Caco-2 (cell line): ENCODE data around the gene API5. TPM values are rescaled to one million over a fixed set of nuclear protein-coding genes. Genes with fewer than 3 reads are reported as not detected.

Experiments
- BruUV-seq: library from RNA; stranded (reverse); fragments of 400-500 nt; replicated peaks from 2 replicates; lab custom pipeline; 2021; lab: Mats Ljungman, UMichigan
- CTCF ChIA-PET: fragments of 300-600 bp; sonication (Branson Sonifier 250); formaldehyde crosslinking; loops from one replicate; lab custom pipeline; 2022; ENCODE audit warnings: antibody characterized with exemption; lab: Charles Lee
- POLR2A ChIA-PET: fragments of 300-600 bp; sonication (Branson Sonifier 250); formaldehyde crosslinking; loops from one replicate; lab custom pipeline; 2022; ENCODE audit warnings: antibody characterized with exemption; lab: Charles Lee
- DNase-seq, 2 experiments: peaks; one replicate each; pipeline versions ENCODE4 v3.0.0 to v3.0.0-alpha.2; 2020 to 2022
- H3K27me3 ChIP-seq: replicated peaks from 2 replicates; pipeline ENCODE4 v1.6.0; 2011; ENCODE audit warnings: low read length; ENCODE audit not compliant: control insufficient read depth, insufficient read depth
- H3K36me3 ChIP-seq: 2 replicates; pipeline ENCODE4 v1.5.1; 2011; ENCODE audit warnings: low read length; ENCODE audit not compliant: control insufficient read depth, insufficient read depth
- H3K4me1 ChIP-seq: fragments of 250-450 bp; sonication (Bioruptor Pico); 2 replicates; pipeline ENCODE4 v1.5.1; 2020; ENCODE audit warnings: mild to moderate bottlenecking
- H3K4me3 ChIP-seq: 2 replicates; pipeline ENCODE4 v1.5.1; 2011; ENCODE audit warnings: low read depth, mild to moderate bottlenecking, control low read depth, low read length
- H3K9me3 ChIP-seq: fragments of 250-450 bp; sonication (Bioruptor Pico); 2 replicates; pipeline ENCODE4 v1.5.1; 2020; ENCODE audit warnings: mild to moderate bottlenecking, moderate library complexity
- H3K27ac Mint-ChIP-seq: one replicate; pipeline ENCODE4 v1.8.0; 2022; ENCODE audit warnings: mixed read lengths; ENCODE audit not compliant: unreplicated experiment
- H3K27me3 Mint-ChIP-seq: one replicate; pipeline ENCODE4 v1.8.0; 2022; ENCODE audit warnings: mixed read lengths; ENCODE audit not compliant: insufficient read depth, unreplicated experiment
- H3K36me3 Mint-ChIP-seq: one replicate; pipeline ENCODE4 v1.8.0; 2022; ENCODE audit warnings: mild to moderate bottlenecking, mixed read lengths; ENCODE audit not compliant: insufficient read depth, unreplicated experiment
- H3K4me1 Mint-ChIP-seq: one replicate; pipeline ENCODE4 v1.8.0; 2022; ENCODE audit warnings: low read depth, mixed read lengths; ENCODE audit not compliant: unreplicated experiment
- H3K4me3 Mint-ChIP-seq: one replicate; pipeline ENCODE4 v1.8.0; 2022; ENCODE audit warnings: mild to moderate bottlenecking, moderate library complexity, mixed read lengths; ENCODE audit not compliant: unreplicated experiment
- H3K9me3 Mint-ChIP-seq: one replicate; pipeline ENCODE4 v1.8.0; 2022; ENCODE audit warnings: mixed read lengths; ENCODE audit not compliant: unreplicated experiment
- intact Hi-C: fragments of 100-400 bp; cut with micrococcal nuclease; formaldehyde crosslinking; loops from one replicate; pipeline ENCODE4 v1.10.0; 2022; ENCODE audit not compliant: unreplicated experiment
- total RNA-seq: library from RNA; stranded (reverse); gene quantifications from 2 replicates; pipeline ENCODE4 v1.2.3, GENCODE V29; 2022
- TF ChIP-seq, protein P1 (sequence below), 2 experiments: fragments of 200-600 bp in 1 of 2; IDR thresholded peaks; 1 replicate in 1 of 2; 2 replicates in 1 of 2; pipeline versions ENCODE4 v1.5.1 to v1.8.0; 2011 to 2022; ENCODE audit warnings: antibody characterized with exemption in 1 of 2, control low read depth in 1 of 2, inconsistent platforms in 1 of 2, low read depth in 1 of 2, low read length in 1 of 2, mild to moderate bottlenecking in 1 of 2, moderate library complexity in 1 of 2; ENCODE audit not compliant: insufficient read depth in 1 of 2, severe bottlenecking in 1 of 2, unreplicated experiment in 1 of 2

API5 gene
- total RNA-seq, 1 experiment from 2014 or later = 140 TPM

DNA sequence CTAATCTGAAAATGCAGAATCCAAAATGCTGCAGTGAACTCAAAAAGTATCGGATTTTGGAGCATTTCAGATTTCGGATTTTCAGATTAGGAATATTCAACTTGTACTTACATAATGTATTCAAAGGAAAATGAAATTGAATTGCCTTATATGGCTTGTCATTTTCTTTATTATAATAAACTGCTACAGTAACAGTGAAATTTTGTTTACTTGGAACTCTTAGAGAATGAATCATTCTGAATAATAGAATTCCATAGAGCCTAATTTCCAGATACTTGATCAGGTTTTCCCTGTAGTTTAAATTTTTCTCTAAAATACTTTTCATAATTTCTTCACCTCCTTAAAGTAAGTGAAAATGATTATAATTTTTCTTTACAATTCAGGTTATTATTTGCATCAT lies 64.3 kb downstream of the API5 start:
- no TSS peak for BruUV-seq
- intact Hi-C loops = loop anchor here (2.0 kb wide), 1 partner anchor 17 kb away; the partner anchor contains the start of gene TTC17
- H3K9me3 ChIP-seq = no peaks in the 10 kb centered on the region
- Mint-ChIP-seq H3K27ac (peak overlapping the region; percentile 22), H3K4me3 (no peak overlapping the region), H3K27me3 (no peaks in the 10 kb centered on the region), H3K4me1 (no peaks in the 10 kb centered on the region), H3K9me3 (no peaks in the 10 kb centered on the region), H3K36me3 (peaks cover 15% of the 10 kb centered on the region)
- no peaks in the 10 kb centered on the region for H3K27me3 ChIP-seq
- peaks cover 5% of the 10 kb centered on the region; the same call in 1 of the 2 replicates for H3K4me1 ChIP-seq
- TF ChIP-seq, protein P1, sequence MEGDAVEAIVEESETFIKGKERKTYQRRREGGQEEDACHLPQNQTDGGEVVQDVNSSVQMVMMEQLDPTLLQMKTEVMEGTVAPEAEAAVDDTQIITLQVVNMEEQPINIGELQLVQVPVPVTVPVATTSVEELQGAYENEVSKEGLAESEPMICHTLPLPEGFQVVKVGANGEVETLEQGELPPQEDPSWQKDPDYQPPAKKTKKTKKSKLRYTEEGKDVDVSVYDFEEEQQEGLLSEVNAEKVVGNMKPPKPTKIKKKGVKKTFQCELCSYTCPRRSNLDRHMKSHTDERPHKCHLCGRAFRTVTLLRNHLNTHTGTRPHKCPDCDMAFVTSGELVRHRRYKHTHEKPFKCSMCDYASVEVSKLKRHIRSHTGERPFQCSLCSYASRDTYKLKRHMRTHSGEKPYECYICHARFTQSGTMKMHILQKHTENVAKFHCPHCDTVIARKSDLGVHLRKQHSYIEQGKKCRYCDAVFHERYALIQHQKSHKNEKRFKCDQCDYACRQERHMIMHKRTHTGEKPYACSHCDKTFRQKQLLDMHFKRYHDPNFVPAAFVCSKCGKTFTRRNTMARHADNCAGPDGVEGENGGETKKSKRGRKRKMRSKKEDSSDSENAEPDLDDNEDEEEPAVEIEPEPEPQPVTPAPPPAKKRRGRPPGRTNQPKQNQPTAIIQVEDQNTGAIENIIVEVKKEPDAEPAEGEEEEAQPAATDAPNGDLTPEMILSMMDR (IDR thresholded peaks at IDR 0.05; ENCODE audit: insufficient read depth in 1 of 2, low read depth in 1 of 2, low read length in 1 of 2, severe bottlenecking in 1 of 2, unreplicated experiment in 1 of 2) = no peak
- no peak overlapping the region for H3K4me3 ChIP-seq
- H3K36me3 ChIP-seq = no peaks in the 10 kb centered on the region
- ChIA-PET CTCF (no interaction called here), POLR2A (no interaction called here)
- no peak for DNase-seq

DNA sequence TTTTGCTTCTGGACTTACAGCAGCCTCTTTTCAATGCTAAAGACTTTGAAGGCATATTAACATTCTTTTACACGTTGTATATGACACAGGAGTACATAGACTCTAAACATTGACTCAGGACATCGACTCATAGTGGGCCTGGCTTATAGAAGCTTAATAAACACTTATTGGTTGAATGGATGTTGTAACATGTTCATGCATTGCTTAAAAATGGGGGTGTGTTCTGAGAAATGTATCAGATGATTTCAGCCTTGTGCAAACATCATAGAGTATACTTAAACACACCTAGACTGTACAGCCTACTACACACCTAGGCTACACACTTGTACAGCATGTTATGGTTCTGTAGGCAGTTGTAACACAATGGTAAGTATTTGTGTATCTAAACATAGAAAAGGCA lies 64.8 kb downstream of the API5 start:
- ChIA-PET POLR2A (no interaction called here), CTCF (no interaction called here)
- Mint-ChIP-seq H3K4me1 (no peaks in the 10 kb centered on the region), H3K36me3 (peaks cover 17% of the 10 kb centered on the region), H3K4me3 (no peak overlapping the region), H3K27me3 (no peaks in the 10 kb centered on the region), H3K27ac (peak overlapping the region; percentile 22), H3K9me3 (no peaks in the 10 kb centered on the region)
- peaks cover 5% of the 10 kb centered on the region; the same call in 1 of the 2 replicates for H3K4me1 ChIP-seq
- BruUV-seq = no TSS peak
- no peaks in the 10 kb centered on the region for H3K27me3 ChIP-seq
- H3K36me3 ChIP-seq = no peaks in the 10 kb centered on the region
- peak in 1 of 2 experiments; percentile 6 for DNase-seq
- intact Hi-C loops = loop anchor here (2.0 kb wide), 1 partner anchor 18 kb away; the partner anchor contains the start of gene TTC17
- TF ChIP-seq, protein P1 (IDR thresholded peaks at IDR 0.05; ENCODE audit: insufficient read depth in 1 of 2, low read depth in 1 of 2, low read length in 1 of 2, severe bottlenecking in 1 of 2, unreplicated experiment in 1 of 2) = no peak
- H3K9me3 ChIP-seq = no peaks in the 10 kb centered on the region
- no peak overlapping the region for H3K4me3 ChIP-seq

DNA sequence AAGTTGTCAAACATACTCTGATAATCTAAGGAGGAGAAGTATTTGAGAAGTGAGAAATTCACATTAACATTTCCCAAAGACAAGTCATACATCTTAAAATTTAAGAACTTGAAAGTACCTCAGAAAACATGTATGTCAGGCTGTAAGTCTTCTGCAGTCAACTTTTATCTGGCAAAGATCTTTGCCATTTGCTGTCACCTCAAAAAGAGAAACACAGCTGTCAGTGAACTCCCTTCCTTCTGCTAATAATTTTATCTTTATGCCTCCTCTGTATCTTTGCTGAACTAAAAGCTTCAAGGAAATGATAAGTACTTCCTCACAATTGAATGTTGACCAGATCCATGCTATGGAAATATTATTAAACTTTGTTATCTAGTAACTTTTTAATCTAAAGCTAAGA lies 65.6 kb downstream of the API5 start:
- Mint-ChIP-seq H3K27ac (no peak overlapping the region), H3K4me3 (no peak overlapping the region), H3K9me3 (no peaks in the 10 kb centered on the region), H3K4me1 (no peaks in the 10 kb centered on the region), H3K27me3 (no peaks in the 10 kb centered on the region), H3K36me3 (peaks cover 21% of the 10 kb centered on the region)
- Histone ChIP-seq H3K9me3 (no peaks in the 10 kb centered on the region), H3K36me3 (no peaks in the 10 kb centered on the region), H3K4me3 (no peak overlapping the region), H3K27me3 (no peaks in the 10 kb centered on the region), H3K4me1 (peaks cover 5% of the 10 kb centered on the region; the same call in 1 of the 2 replicates)
- ChIA-PET CTCF (interaction anchor here (1.2 kb wide), 1 partner anchor 19 kb away, joined by 4 read pairs; the partner anchor contains the start of gene TTC17), POLR2A (no interaction called here)
- no peak for DNase-seq
- BruUV-seq = no TSS peak
- intact Hi-C loops = loop anchor here (2.0 kb wide), 1 partner anchor 19 kb away; the partner anchor contains the start of gene TTC17
- TF ChIP-seq, protein P1 (IDR thresholded peaks at IDR 0.05; ENCODE audit: insufficient read depth in 1 of 2, low read depth in 1 of 2, low read length in 1 of 2, severe bottlenecking in 1 of 2, unreplicated experiment in 1 of 2) = no peak
